GM19455 (cell line): Measurements from ENCODE around the gene BICD1.

Source experiments
- ATAC-seq: cut with Tn5 transposase; IDR thresholded peaks from one replicate; pipeline ENCODE4 v1.9.1; 2021; ENCODE audit not compliant: unreplicated experiment

Gene BICD1

GRCh38 chr12:32140877-32141276 is 34.2 kb downstream of the BICD1 start:
- ATAC-seq, result no peak

- ATAC-seq, result no peak
These were observed 38.4 kb downstream of the BICD1 start for GRCh38 chr12:32145096-32145495.

GRCh38 chr12:32146074-32146873 is 39.6 kb downstream of the BICD1 start:
- peak; percentile 86 for ATAC-seq

GRCh38 chr12:32148372-32148771 is 41.7 kb downstream of the BICD1 start:
- no peak for ATAC-seq

GRCh38 chr12:32149489-32149888 is 42.8 kb downstream of the BICD1 start:
- ATAC-seq, result no peak

- no peak for ATAC-seq
These were observed 44.4 kb downstream of the BICD1 start for GRCh38 chr12:32151086-32151485.

GRCh38 chr12:32151552-32151951 is 44.9 kb downstream of the BICD1 start:
- no peak for ATAC-seq

GRCh38 chr12:32155041-32155440 is 48.4 kb downstream of the BICD1 start:
- no peak for ATAC-seq

GRCh38 chr12:32155961-32156529 is 49.4 kb downstream of the BICD1 start:
- no peak for ATAC-seq

GRCh38 chr12:32158525-32158924 is 51.9 kb downstream of the BICD1 start:
- no peak for ATAC-seq

GRCh38 chr12:32159381-32159780 is 52.7 kb downstream of the BICD1 start:
- ATAC-seq, result no peak

GRCh38 chr12:32159925-32160324 is 53.3 kb downstream of the BICD1 start:
- ATAC-seq, result no peak

GRCh38 chr12:32161058-32161457 is 54.4 kb downstream of the BICD1 start:
- no peak for ATAC-seq

- ATAC-seq, result no peak
These were observed 56.9 kb downstream of the BICD1 start for GRCh38 chr12:32163596-32163995.

GRCh38 chr12:32166510-32166909 is 59.9 kb downstream of the BICD1 start:
- ATAC-seq, result no peak

- ATAC-seq, result no peak
These were observed 63.9 kb downstream of the BICD1 start for GRCh38 chr12:32170437-32170998.

GRCh38 chr12:32171211-32171610 is 64.6 kb downstream of the BICD1 start:
- no peak for ATAC-seq

- no peak for ATAC-seq
These were observed 70.0 kb downstream of the BICD1 start for GRCh38 chr12:32176606-32177005.

- no peak for ATAC-seq
These were observed 71.8 kb downstream of the BICD1 start for GRCh38 chr12:32178341-32179010.

GRCh38 chr12:32179011-32179395 is 72.4 kb downstream of the BICD1 start:
- no peak for ATAC-seq

- ATAC-seq, result no peak
These were observed 75.0 kb downstream of the BICD1 start for GRCh38 chr12:32181498-32182175.
